Measurements from ENCODE around the gene TROAP. TPM values are rescaled to one million over a fixed set of nuclear protein-coding genes. Genes with fewer than 3 reads are reported as not detected.

The TROAP gene
- total RNA-seq, 2 donors from 2014 or later, result not detected

DNA sequence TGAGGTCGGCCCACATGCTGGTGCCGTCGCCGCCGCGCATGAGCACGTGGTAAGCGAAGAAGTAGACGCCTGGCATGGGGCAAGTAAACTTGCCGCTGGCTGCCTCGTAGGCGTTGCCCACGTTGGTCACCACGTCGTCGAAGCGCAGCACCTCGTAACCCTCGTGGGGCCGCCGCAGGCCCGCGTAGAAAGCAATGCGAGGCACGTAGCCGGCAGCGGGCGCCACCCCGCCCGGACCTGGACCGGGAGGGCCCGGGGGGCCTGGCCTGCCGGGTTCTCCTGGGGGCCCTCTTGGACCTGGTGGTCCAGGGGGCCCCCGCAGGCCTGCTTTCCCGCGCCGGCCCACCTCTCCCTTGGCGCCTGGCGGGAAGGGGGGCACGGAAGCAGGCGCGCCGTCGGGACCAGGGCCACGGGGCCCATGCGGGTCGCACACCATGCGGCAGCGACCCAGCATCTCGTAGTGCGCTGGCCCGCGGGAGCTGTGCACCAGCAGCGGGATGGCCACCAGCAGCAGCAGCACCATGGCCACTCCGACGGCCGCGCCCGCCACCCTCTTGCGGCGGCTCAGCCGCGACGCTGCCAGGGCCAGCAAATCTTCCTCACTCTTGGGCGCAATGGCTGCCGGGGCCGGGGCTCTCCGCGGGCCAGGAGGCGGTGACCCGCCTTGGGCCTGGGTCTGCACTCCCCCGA is 13.0 kb downstream of the TROAP start:
- Histone ChIP-seq H3K27me3 (peaks cover 5 to 14% of the 10 kb centered on the region in 2 donors), H3K36me3 (replicated peaks in 1 of 2; ENCODE audit: insufficient read depth in 1 of 2, low read depth in 2 of 2) (no peaks in the 10 kb centered on the region), H3K4me3 (no peak overlapping the region), H3K4me1 (peaks cover 31% of the 10 kb centered on the region), H3K9me3 (no peaks in the 10 kb centered on the region), H3K27ac (no peak overlapping the region)
- no peak for TF ChIP-seq POLR2A (IDR thresholded peaks at IDR 0.05)
- TF ChIP-seq CTCF (IDR thresholded peaks at IDR 0.05), result no peak
- WGBS, 2 donors, result 14% methylated on average over 41 of the region's 72 CpGs; no CpG with 5 or more reads in 1 of the 2 donors
- ATAC-seq (no peak), DNase-seq (no peak)
- intact Hi-C loops (cut with DNase I), result loop anchor here (10.0 kb wide), 1 partner anchor 169 kb away; no protein-coding TSS in a partner anchor

GRCh38 chr12:49336645-49337584 is 13.9 kb downstream of the TROAP start, which contains the start of gene C1QL4:
Gene C1QL4 (minus strand): TSS chr12:49337188. CDS start chr12:49336477, 711 bp downstream.
- 1 to 2% methylated on average over 13 to 44 of the region's 65 CpGs for WGBS, 2 donors
- no peak within 1 kb of the TSS for H3K27ac ChIP-seq
- TF ChIP-seq POLR2A (IDR thresholded peaks at IDR 0.05), result no peak
- TF ChIP-seq CTCF (IDR thresholded peaks at IDR 0.05), result peak; percentile 74 to 99 (median 84)
- ATAC-seq (peak; percentile 91), DNase-seq (peak; percentile 79 to 89 (median 83))
- H3K9me3 ChIP-seq, result no peaks in the 10 kb centered on the region
- no peak within 1 kb of the TSS for H3K4me3 ChIP-seq
- intact Hi-C loops (cut with DNase I), result loop anchor here (10.0 kb wide), 1 partner anchor 168 kb away; no protein-coding TSS in a partner anchor
- no peaks in the 10 kb centered on the region for H3K36me3 ChIP-seq (replicated peaks in 1 of 2; ENCODE audit: insufficient read depth in 1 of 2, low read depth in 2 of 2)
- H3K4me1 ChIP-seq, result peaks cover 24% of the 10 kb centered on the region
- H3K27me3 ChIP-seq, result peaks cover 5 to 14% of the 10 kb centered on the region in 2 donors

DNA sequence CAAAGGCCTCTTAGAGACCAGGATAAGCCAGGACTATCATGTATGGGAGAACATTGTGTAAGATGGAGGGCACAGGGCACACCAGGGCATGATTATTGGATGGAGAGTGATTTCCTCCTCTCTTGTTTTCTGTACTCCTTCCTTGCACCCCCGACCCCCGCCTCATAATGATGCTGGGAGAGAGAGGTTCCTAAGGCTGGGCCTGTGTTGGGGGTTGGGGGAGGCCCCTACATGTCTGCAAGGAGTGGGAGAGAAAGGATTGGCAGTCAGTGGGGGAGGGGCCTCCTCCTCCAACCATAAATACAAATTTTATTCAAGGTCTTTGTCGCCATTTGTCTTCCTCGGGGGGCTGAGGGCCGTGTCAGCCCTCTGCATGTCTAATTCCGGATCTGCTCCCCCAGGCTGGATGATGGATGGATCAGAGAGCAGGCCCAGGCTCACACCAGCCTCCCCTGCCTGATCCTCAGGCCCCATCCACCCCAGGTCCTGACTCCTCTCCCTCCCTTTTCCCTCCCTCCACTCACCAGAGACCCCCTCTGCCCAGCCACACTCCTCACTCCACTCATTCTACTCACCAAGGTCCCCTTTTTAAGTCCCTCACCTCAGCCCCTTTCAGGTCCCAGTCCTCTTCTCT is 15.9 kb downstream of the TROAP start:
- H3K36me3 ChIP-seq (replicated peaks in 1 of 2; ENCODE audit: insufficient read depth in 1 of 2, low read depth in 2 of 2), result no peaks in the 10 kb centered on the region
- WGBS, 2 donors, result 46 to 70% methylated on average over 6 of the region's 6 CpGs
- DNase-seq (no peak), ATAC-seq (no peak)
- TF ChIP-seq POLR2A (IDR thresholded peaks at IDR 0.05) (no peak), CTCF (IDR thresholded peaks at IDR 0.05) (no peak)
- intact Hi-C loops (cut with DNase I), result loop anchor here (10.0 kb wide), 1 partner anchor 166 kb away; no protein-coding TSS in a partner anchor
- no peak overlapping the region for H3K27ac ChIP-seq
- H3K27me3 ChIP-seq, result peaks cover 5 to 14% of the 10 kb centered on the region in 2 donors
- H3K4me1 ChIP-seq, result peaks cover 40% of the 10 kb centered on the region
- no peaks in the 10 kb centered on the region for H3K9me3 ChIP-seq
- no peak overlapping the region for H3K4me3 ChIP-seq

GRCh38 chr12:49339464-49339861 is 16.4 kb downstream of the TROAP start:
- TF ChIP-seq CTCF (IDR thresholded peaks at IDR 0.05) (no peak), POLR2A (IDR thresholded peaks at IDR 0.05) (no peak)
- H3K4me1 ChIP-seq, result peaks cover 40% of the 10 kb centered on the region
- 30 to 32% methylated on average over 5 of the region's 5 CpGs for WGBS, 2 donors
- peak; percentile 62 to 86 (median 76) for DNase-seq
- H3K36me3 ChIP-seq (replicated peaks in 1 of 2; ENCODE audit: insufficient read depth in 1 of 2, low read depth in 2 of 2), result no peaks in the 10 kb centered on the region
- H3K27ac ChIP-seq, result no peak overlapping the region
- intact Hi-C loops (cut with DNase I), result loop anchor here (10.0 kb wide), 1 partner anchor 165 kb away; no protein-coding TSS in a partner anchor
- peaks cover 5 to 14% of the 10 kb centered on the region in 2 donors for H3K27me3 ChIP-seq
- H3K4me3 ChIP-seq, result no peak overlapping the region
- peak; percentile 16 for ATAC-seq
- H3K9me3 ChIP-seq, result no peaks in the 10 kb centered on the region

Measured in body of pancreas (tissue), 4 donors.